B cell (primary cell): ENCODE measurements around the gene RCAN1. TPM values are rescaled to one million over a fixed set of nuclear protein-coding genes. Genes with fewer than 3 reads are reported as not detected.

ENCODE experiments used
- ATAC-seq: fragments of 200-7000 bp; cut with Tn5 transposase; one replicate; pipeline ENCODE4 v1.10.0; 2021; ENCODE audit warnings: low read depth, mild to moderate bottlenecking, moderate number of reproducible peaks, moderate library complexity
- CTCF ChIA-PET: fragments of 350-600 bp; sonication (Branson Sonifier 250); formaldehyde crosslinking; loops from one replicate; lab custom pipeline; 2021; ENCODE audit warnings: antibody characterized with exemption, inconsistent platforms; lab: Charles Lee
- POLR2A ChIA-PET: fragments of 350-600 bp; sonication (Branson Sonifier 250); formaldehyde crosslinking; loops from one replicate; lab custom pipeline; 2021; ENCODE audit warnings: antibody characterized with exemption; lab: Charles Lee
- DNase-seq: peaks from one replicate; pipeline ENCODE4 v3.0.0; 2013
- H2AFZ ChIP-seq: 2 replicates; pipeline ENCODE4 v1.6.1; 2012; ENCODE audit warnings: mild to moderate bottlenecking, low read depth, low read length; ENCODE audit not compliant: insufficient read depth, poor library complexity, severe bottlenecking
- H3K27ac ChIP-seq, 2 donors: 1 replicate in 1 of 2; 2 replicates in 1 of 2; pipeline ENCODE4 v1.5.1; 2012 to 2013; ENCODE audit warnings: low read length in 2 of 2, mild to moderate bottlenecking in 2 of 2, moderate library complexity in 1 of 2
- H3K27me3 ChIP-seq, 4 experiments: fragments of 200-600 bp in 1 of 4; sonication (generic) in 1 of 4; replicated peaks in 1 of 4; 1 replicate in 2 of 4; 2 replicates in 2 of 4; pipeline versions ENCODE4 v1.6.1 to v1.7.0; 2013 to 2016; ENCODE audit warnings: low read length in 3 of 4, mild to moderate bottlenecking in 2 of 4, mixed read lengths in 1 of 4, moderate library complexity in 1 of 4; ENCODE audit not compliant: insufficient read depth in 4 of 4, control insufficient read depth in 3 of 4; ENCODE audit errors: control extremely low read depth in 1 of 4
- H3K36me3 ChIP-seq, 2 experiments: replicated peaks in 1 of 2; 1 replicate in 1 of 2; 2 replicates in 1 of 2; pipeline versions ENCODE4 v1.6.1 to v1.7.1; 2013; ENCODE audit warnings: low read length in 1 of 2; ENCODE audit not compliant: insufficient read depth in 2 of 2, control insufficient read depth in 1 of 2; ENCODE audit errors: control extremely low read depth in 1 of 2, extremely low read depth in 1 of 2
- H3K4me1 ChIP-seq, 2 donors: fragments of 200-600 bp in 1 of 2; sonication (generic) in 1 of 2; 1 replicate in 1 of 2; 2 replicates in 1 of 2; pipeline versions ENCODE4 v1.5.1 to v1.6.1; 2013 to 2017; ENCODE audit warnings: low read length in 2 of 2; ENCODE audit not compliant: control insufficient read depth in 2 of 2, insufficient read depth in 2 of 2
- H3K4me2 ChIP-seq: replicated peaks from 2 replicates; pipeline ENCODE3; 2012; ENCODE audit warnings: mild to moderate bottlenecking, low read depth, low read length; ENCODE audit not compliant: poor library complexity, severe bottlenecking
- H3K4me3 ChIP-seq, 5 experiments: fragments of 200-600 bp in 1 of 5; sonication (generic) in 1 of 5; 1 replicate in 3 of 5; 2 replicates in 2 of 5; pipeline versions ENCODE4 v1.5.1 to v1.7.0; 2011 to 2016; ENCODE audit warnings: low read length in 4 of 5, mild to moderate bottlenecking in 4 of 5, low read depth in 2 of 5, control low read depth in 1 of 5, moderate library complexity in 1 of 5; ENCODE audit not compliant: insufficient read depth in 1 of 5; ENCODE audit errors: control extremely low read depth in 1 of 5, extremely low read depth in 1 of 5
- H3K79me2 ChIP-seq: fragments of 200-600 bp; sonication (generic); one replicate; pipeline ENCODE4 v1.6.0; 2016; ENCODE audit warnings: low read length; ENCODE audit not compliant: control insufficient read depth, insufficient read depth
- H3K9ac ChIP-seq: fragments of 200-600 bp; sonication (generic); 2 replicates; pipeline ENCODE4 v1.6.1; 2017; ENCODE audit warnings: mild to moderate bottlenecking, low read length, moderate library complexity
- H3K9me3 ChIP-seq, 3 donors: one replicate each; pipeline versions ENCODE4 v1.6.1 to v1.7.1; 2013; ENCODE audit warnings: low read length in 2 of 3; ENCODE audit not compliant: control insufficient read depth in 2 of 3, insufficient read depth in 1 of 3; ENCODE audit errors: control extremely low read depth in 1 of 3
- H4K20me1 ChIP-seq: 2 replicates; pipeline ENCODE4 v1.6.0; 2012; ENCODE audit warnings: mild to moderate bottlenecking, low read length; ENCODE audit not compliant: insufficient read depth, control insufficient read depth, poor library complexity, severe bottlenecking
- H3K27ac Mint-ChIP-seq: one replicate; pipeline ENCODE4 v1.8.0; 2021; ENCODE audit warnings: mixed read lengths
- H3K27me3 Mint-ChIP-seq: one replicate; pipeline ENCODE4 v1.8.0; 2021; ENCODE audit warnings: mixed read lengths
- H3K4me1 Mint-ChIP-seq: one replicate; pipeline ENCODE4 v1.8.0; 2021; ENCODE audit warnings: mixed read lengths
- H3K4me3 Mint-ChIP-seq: one replicate; pipeline ENCODE4 v1.8.0; 2021; ENCODE audit warnings: mixed read lengths
- H3K9me3 Mint-ChIP-seq: one replicate; pipeline ENCODE4 v1.8.0; 2022; ENCODE audit warnings: mixed read lengths; ENCODE audit not compliant: insufficient read depth
- EZH2 ChIP-seq: IDR thresholded peaks from 2 replicates; pipeline ENCODE4 v1.6.1; 2012; ENCODE audit warnings: borderline replicate concordance, low read depth, mild to moderate bottlenecking, moderate library complexity, low read length; ENCODE audit not compliant: insufficient read depth, poor library complexity, severe bottlenecking
- WGBS: methylation state at CpG from one replicate; pipeline ENCODE4 v1.1.5; 2013; ENCODE audit warnings: missing lambda C conversion rate; ENCODE audit not compliant: insufficient coverage; 5-methylcytosine and 5-hydroxymethylcytosine counted together
- intact Hi-C: fragments of 100-400 bp; cut with micrococcal nuclease; formaldehyde crosslinking; loops from one replicate; pipeline ENCODE4 v1.10.0; 2022
- polyA plus RNA-seq: library from polyadenylated mRNA; depleted of rRNA; stranded (reverse); fragments of >200 nt; gene quantifications from 2 replicates; pipeline ENCODE4 v1.2.3, GENCODE V29; 2012
- total RNA-seq, 2 donors: library from RNA; stranded (reverse); fragments of 120-200 nt in 1 of 2; gene quantifications; 1 replicate in 1 of 2; 2 replicates in 1 of 2; pipeline versions ENCODE4 v1.2.3 to v1.2.4, GENCODE V29; 2013 to 2022
- TF ChIP-seq, protein P1 (sequence below): fragments of 200-600 bp; IDR thresholded peaks from one replicate; pipeline ENCODE4 v1.8.0; 2022; ENCODE audit warnings: antibody characterized with exemption, mild to moderate bottlenecking

The RCAN1 gene
- total and polyA plus RNA-seq, 2 donors (not counting 1 experiment from before 2014, with no cell fraction given): 0.97 to 4.4 TPM

DNA sequence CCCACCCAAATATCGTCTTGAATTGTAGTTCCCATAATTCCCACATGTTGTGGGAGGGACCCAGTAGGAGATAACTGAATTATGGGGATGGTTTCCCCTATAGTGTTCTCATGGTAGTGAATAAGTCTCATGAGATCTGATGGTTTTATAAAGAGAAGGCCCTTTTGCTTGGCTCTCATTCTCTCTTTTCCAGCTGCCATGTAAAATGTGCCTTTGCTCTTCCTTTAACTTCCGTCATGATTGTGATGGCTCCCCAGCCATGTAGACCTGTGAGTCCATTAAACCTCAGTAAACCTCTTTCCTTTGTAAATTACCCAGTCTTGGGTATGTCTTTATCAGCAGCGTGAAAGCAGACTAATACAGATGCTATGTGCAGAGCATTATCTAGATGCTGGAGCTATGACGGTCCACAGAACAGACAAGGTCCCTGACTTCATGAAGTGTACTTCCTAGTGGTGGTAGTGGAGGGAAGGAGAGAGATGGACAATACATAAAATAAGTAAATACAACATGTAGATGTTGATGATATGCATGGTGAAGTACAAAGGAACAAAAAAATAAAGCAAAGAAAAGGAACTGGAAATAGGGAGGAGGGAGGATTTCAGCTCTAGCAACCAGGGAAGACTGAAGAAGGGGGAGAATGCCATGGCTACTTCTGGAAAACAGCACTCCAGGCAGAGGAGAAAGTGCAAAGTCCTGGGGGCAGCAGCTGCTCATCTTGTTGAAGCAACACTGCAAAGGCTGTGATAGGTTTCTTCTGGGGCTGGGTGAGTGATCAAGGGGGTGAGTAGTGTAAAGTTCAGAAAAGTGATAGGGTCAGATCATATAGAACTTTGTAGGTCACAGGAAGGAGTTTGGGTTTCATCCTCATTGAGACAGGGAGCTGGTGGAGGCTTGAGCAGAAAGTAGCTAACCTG is 6.8 kb upstream of the RCAN1 start:
- H3K4me2 ChIP-seq: no peak overlapping the region
- no peaks in the 10 kb centered on the region for H3K36me3 ChIP-seq
- H3K9me3 Mint-ChIP-seq: no peaks in the 10 kb centered on the region
- no peak overlapping the region for H3K4me3 ChIP-seq
- CTCF ChIA-PET: interaction anchor here (1.2 to 1.9 kb wide), 3 partner anchors 19 to 259 kb away, joined by 3 to 14 read pairs (median 4); no protein-coding TSS in a partner anchor
- peaks cover 6% of the 10 kb centered on the region for H3K4me1 Mint-ChIP-seq
- H3K4me3 Mint-ChIP-seq: no peak overlapping the region
- H3K79me2 ChIP-seq: no peaks in the 10 kb centered on the region
- H3K27ac ChIP-seq: no peak overlapping the region
- H3K9ac ChIP-seq: no peak overlapping the region
- WGBS: 95% methylated on average over 3 of the region's 4 CpGs
- H3K27me3 Mint-ChIP-seq: peaks cover 32% of the 10 kb centered on the region
- no peaks in the 10 kb centered on the region for H3K9me3 ChIP-seq
- peaks cover 0 to 5% (median 0%) of the 10 kb centered on the region in 4 experiments for H3K27me3 ChIP-seq
- H4K20me1 ChIP-seq: no peaks in the 10 kb centered on the region
- TF ChIP-seq, protein P1, sequence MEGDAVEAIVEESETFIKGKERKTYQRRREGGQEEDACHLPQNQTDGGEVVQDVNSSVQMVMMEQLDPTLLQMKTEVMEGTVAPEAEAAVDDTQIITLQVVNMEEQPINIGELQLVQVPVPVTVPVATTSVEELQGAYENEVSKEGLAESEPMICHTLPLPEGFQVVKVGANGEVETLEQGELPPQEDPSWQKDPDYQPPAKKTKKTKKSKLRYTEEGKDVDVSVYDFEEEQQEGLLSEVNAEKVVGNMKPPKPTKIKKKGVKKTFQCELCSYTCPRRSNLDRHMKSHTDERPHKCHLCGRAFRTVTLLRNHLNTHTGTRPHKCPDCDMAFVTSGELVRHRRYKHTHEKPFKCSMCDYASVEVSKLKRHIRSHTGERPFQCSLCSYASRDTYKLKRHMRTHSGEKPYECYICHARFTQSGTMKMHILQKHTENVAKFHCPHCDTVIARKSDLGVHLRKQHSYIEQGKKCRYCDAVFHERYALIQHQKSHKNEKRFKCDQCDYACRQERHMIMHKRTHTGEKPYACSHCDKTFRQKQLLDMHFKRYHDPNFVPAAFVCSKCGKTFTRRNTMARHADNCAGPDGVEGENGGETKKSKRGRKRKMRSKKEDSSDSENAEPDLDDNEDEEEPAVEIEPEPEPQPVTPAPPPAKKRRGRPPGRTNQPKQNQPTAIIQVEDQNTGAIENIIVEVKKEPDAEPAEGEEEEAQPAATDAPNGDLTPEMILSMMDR: no peak
- TF ChIP-seq EZH2: no peak
- DNase-seq (no peak), ATAC-seq (no peak)
- H3K4me1 ChIP-seq: peaks cover 3 to 4% of the 10 kb centered on the region in 2 donors
- no peak overlapping the region for H2AFZ ChIP-seq
- intact Hi-C loops: no loop called here
- POLR2A ChIA-PET: no interaction called here
- H3K27ac Mint-ChIP-seq: no peak overlapping the region
